ENCODE measurements around the gene NWD2. TPM values are rescaled to one million over a fixed set of nuclear protein-coding genes. Genes with fewer than 3 reads are reported as not detected.
"Not testable (repeated sequence)": the region's sequence is repeated elsewhere in the genome, so short reads cannot be mapped to it uniquely, and the experiment has no call there.

NWD2 gene, protein sequence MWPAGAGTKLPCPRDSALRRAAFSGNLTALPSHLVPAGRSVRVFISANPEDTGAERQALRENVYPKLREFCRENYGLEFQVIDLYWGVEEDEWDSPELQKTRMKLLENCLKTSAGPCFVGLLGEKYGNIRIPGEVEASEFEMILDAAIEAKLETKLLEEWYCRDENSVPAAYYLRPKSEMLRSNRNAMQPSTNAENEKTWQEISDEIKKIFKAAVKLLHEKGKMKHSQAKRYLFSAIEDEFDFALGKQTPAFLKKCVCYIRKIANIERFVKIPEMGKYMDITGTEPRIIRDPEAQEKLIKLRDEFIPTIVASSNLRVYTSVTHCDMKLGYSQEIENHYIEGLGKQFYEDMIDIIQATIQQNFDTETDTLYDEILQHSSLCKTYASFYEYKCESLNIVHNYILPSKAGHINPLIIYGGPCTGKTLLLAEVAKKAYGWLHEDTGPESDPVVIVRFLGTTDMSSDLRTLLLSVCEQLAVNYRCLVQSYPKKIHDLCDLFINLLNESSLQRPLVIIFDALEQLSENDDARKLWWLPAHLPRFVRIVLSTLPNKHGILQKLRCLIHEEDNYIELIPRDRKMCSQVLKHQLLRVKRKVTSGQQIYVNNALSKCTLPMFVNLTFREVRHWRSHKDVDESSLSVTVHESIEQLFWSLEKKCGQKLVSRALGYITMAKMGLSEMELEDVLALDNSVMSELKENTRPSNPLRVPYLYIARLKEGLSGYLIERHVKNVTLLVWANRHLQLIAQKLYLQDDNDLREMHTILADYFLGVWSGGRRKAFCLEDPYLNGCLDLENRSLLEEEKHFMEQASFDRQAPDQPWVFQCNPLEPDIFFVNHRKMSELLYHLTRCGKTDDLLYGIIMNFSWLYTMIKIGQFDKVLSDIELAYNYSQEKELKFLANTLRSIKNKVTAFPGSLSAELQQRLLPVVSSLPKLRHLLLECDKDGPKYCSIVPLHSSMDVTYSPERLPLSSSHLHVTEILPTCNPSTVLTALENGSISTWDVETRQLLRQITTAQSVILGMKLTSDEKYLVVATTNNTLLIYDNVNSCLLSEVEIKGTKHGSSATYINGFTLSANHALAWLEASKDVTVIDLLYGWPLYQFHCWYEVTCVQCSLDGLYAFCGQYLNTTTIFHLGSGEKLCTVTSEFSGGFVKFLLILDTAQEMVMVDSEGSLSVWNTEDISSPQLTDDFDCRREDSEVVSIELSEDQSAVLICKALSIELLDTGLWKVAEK (N-terminal part only)
- total RNA-seq (2014; rRNA removed) (under 0.01 and 0.06 TPM in 2 replicates), Bru-seq, nascent RNA (percentile 3 among the genes with signal in this experiment), BruChase-seq, experiment 1, labeled RNA remaining after a 6-hour chase (percentile 4 among the genes with signal in this experiment), BruChase-seq, experiment 2, labeled RNA remaining after a 2-hour chase (percentile 4 among the genes with signal in this experiment)
- long read RNA-seq, result 0 reads

DNA sequence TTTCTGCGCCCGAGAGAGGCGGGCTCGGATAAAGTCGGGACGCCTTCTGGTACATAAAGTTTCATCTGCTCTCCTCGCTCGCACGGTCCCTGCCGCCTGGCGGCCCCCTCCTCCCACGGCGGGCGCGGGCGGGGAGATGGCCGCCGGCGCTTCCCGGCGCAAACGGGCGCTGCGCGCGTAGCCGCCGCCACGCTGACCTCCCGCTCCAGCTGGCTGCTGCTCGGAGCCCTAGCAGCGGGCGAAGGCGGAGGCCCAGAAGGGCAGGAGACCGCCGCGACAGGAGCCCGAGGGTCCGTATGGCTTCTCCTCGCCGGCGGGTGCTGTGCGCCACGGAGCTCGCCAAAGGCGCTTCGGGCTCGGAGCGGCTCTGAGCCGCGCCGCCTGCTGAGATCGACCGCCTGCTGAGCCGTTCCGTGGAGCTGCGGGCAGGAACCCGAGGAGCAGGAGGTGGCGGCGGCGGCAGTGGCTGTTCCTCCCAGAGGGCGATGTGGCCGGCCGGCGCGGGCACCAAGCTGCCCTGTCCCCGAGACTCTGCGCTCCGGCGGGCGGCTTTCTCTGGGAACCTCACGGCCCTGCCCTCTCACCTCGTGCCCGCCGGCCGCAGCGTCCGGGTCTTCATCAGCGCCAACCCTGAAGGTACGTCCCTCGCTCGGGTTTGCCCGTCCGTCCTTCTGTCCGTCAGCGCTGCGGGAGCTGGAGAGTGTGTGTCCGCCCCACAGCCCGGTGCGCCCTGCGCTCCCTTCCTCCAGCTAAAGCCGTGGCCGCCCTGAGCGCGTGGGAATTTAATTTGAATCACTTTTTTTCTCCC is at the start of gene NWD2:
NWD2 (plus strand) TSS at position 161 of the 808 bp plus-strand sequence; CDS start at position 486, 325 bp downstream.
- Histone ChIP-seq H3K9me3 (ENCODE audit: low read length) (no peaks in the 10 kb centered on the region), H3K4me1 (ENCODE audit: insufficient read depth, low read length) (no peaks in the 10 kb centered on the region), H3K27me3 (ENCODE audit: low read length) (peaks cover 37% of the 10 kb centered on the region), H3K27ac (ENCODE audit: low read length) (no peak within 1 kb of the TSS), H3K36me3 (ENCODE audit: low read depth, low read length) (no peaks in the 10 kb centered on the region), H3F3A (ENCODE audit: low read length, unreplicated experiment) (no peaks in the 10 kb centered on the region), H3K9me2 (replicated peaks; ENCODE audit: low read length) (no peaks in the 10 kb centered on the region), H3K79me2 (ENCODE audit: low read length) (no peaks in the 10 kb centered on the region), H3K9ac (ENCODE audit: low read length) (no peak within 1 kb of the TSS), H2AFZ (ENCODE audit: low read length) (no peak within 1 kb of the TSS), H4K20me1 (ENCODE audit: low read length) (no peaks in the 10 kb centered on the region), H3K4me3 (ENCODE audit: low read length) (no peak within 1 kb of the TSS), H3K4me2 (ENCODE audit: low read length) (no peak within 1 kb of the TSS)
- no peak for ATAC-seq
- TF ChIP-seq, protein P1, sequence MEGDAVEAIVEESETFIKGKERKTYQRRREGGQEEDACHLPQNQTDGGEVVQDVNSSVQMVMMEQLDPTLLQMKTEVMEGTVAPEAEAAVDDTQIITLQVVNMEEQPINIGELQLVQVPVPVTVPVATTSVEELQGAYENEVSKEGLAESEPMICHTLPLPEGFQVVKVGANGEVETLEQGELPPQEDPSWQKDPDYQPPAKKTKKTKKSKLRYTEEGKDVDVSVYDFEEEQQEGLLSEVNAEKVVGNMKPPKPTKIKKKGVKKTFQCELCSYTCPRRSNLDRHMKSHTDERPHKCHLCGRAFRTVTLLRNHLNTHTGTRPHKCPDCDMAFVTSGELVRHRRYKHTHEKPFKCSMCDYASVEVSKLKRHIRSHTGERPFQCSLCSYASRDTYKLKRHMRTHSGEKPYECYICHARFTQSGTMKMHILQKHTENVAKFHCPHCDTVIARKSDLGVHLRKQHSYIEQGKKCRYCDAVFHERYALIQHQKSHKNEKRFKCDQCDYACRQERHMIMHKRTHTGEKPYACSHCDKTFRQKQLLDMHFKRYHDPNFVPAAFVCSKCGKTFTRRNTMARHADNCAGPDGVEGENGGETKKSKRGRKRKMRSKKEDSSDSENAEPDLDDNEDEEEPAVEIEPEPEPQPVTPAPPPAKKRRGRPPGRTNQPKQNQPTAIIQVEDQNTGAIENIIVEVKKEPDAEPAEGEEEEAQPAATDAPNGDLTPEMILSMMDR (conservative IDR thresholded peaks at IDR 0.05; ENCODE audit: low read depth, low read length), result no peak
- TF ChIP-seq EZH2phosphoT487 (IDR thresholded peaks at IDR 0.05; ENCODE audit: borderline replicate concordance, low read length), result no peak
- no peak for TF ChIP-seq EZH2 (IDR thresholded peaks at IDR 0.05; ENCODE audit: low read length, unreplicated experiment)
- POLR2A ChIA-PET (ENCODE audit: unreplicated experiment), result no interaction called here
- intact Hi-C loops (cut with micrococcal nuclease), result no loop called here
- CTCF ChIA-PET, result no interaction called here
- no TSS peak for BruUV-seq (replicated peaks)
- no peak for DNase-seq

DNA sequence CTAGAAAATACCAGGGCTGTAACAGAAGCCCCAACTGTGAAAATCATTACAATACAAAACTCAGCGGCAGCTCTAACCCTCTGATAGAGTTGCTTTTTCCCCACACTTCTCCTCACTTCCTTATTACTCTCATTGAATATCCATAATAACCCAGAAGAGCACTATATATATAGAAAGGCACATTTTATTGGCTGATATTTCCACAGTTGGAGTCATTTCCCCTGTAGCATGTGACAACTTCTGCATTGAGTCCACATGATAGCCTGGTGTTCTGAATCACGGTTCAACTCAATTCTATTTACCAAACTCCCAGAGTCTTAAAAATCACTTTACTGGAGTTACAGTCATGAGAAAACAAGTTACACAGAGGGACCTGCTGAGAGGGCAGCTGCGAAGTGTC is 46.6 kb upstream of the NWD2 start:
- no peak for DNase-seq
- no peak for TF ChIP-seq EZH2phosphoT487 (IDR thresholded peaks at IDR 0.05; ENCODE audit: borderline replicate concordance, low read length)
- TF ChIP-seq, protein P1 (conservative IDR thresholded peaks at IDR 0.05; ENCODE audit: low read depth, low read length), result no peak
- no peak for TF ChIP-seq EZH2 (IDR thresholded peaks at IDR 0.05; ENCODE audit: low read length, unreplicated experiment)
- Histone ChIP-seq H3K9me3 (ENCODE audit: low read length) (no peaks in the 10 kb centered on the region), H4K20me1 (ENCODE audit: low read length) (no peaks in the 10 kb centered on the region), H3K9ac (ENCODE audit: low read length) (no peak overlapping the region), H3K9me2 (replicated peaks; ENCODE audit: low read length) (no peaks in the 10 kb centered on the region), H3K4me3 (ENCODE audit: low read length) (no peak overlapping the region), H2AFZ (ENCODE audit: low read length) (no peak overlapping the region), H3F3A (ENCODE audit: low read length, unreplicated experiment) (no peaks in the 10 kb centered on the region), H3K4me1 (ENCODE audit: insufficient read depth, low read length) (no peaks in the 10 kb centered on the region), H3K4me2 (ENCODE audit: low read length) (no peak overlapping the region), H3K27ac (ENCODE audit: low read length) (no peak overlapping the region), H3K79me2 (ENCODE audit: low read length) (no peaks in the 10 kb centered on the region), H3K36me3 (ENCODE audit: low read depth, low read length) (no peaks in the 10 kb centered on the region), H3K27me3 (ENCODE audit: low read length) (peaks cover 9% of the 10 kb centered on the region; the same call in 1 of the 2 replicates)
- intact Hi-C loops (cut with micrococcal nuclease), result no loop called here
- POLR2A ChIA-PET (ENCODE audit: unreplicated experiment), result no interaction called here
- BruUV-seq (replicated peaks), result no TSS peak
- CTCF ChIA-PET, result no interaction called here
- ATAC-seq, result no peak

DNA sequence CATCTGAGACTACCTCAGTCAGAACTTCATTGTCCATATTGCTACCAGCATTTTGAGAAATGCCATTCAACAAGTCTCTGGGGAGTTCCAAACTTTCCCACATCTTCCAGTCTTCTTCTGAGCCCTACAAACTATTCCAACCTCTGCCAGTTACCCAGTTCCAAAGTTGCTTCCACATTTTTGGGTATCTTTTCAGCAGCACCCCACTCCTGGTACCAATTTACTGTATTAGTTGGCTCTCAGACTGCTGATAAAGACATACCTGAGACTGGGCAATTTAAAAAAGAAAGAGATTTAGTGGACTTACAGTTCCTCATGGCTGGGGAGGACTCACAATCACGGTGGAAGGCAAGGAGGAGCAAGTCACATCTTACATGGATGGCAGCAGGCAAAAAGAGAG is 39.8 kb upstream of the NWD2 start:
- intact Hi-C loops (cut with micrococcal nuclease); BruUV-seq (replicated peaks); H2AFZ ChIP-seq (ENCODE audit: low read length); H3K79me2 ChIP-seq (ENCODE audit: low read length); H3K9me2 ChIP-seq (replicated peaks; ENCODE audit: low read length); ATAC-seq; H3K27me3 ChIP-seq (ENCODE audit: low read length); H3K36me3 ChIP-seq (ENCODE audit: low read depth, low read length); H3K9ac ChIP-seq (ENCODE audit: low read length); H3K9me3 ChIP-seq (ENCODE audit: low read length); H3K27ac ChIP-seq (ENCODE audit: low read length); H3K4me1 ChIP-seq (ENCODE audit: insufficient read depth, low read length); H3K4me3 ChIP-seq (ENCODE audit: low read length); H3F3A ChIP-seq (ENCODE audit: low read length, unreplicated experiment); DNase-seq; H3K4me2 ChIP-seq (ENCODE audit: low read length); CTCF ChIA-PET; POLR2A ChIA-PET (ENCODE audit: unreplicated experiment); H4K20me1 ChIP-seq (ENCODE audit: low read length): not testable (repeated sequence)
